Erythroblast (primary cell): Measurements from ENCODE around the gene RPL3.

Experiments
- GATA1 ChIP-seq: IDR thresholded peaks from 2 replicates; pipeline ENCODE4 v1.6.1; 2011; ENCODE audit warnings: low read depth, mild to moderate bottlenecking, control low read depth, low read length, moderate library complexity
- POLR2A ChIP-seq: IDR thresholded peaks from 2 replicates; pipeline ENCODE4 v1.6.1; 2011; ENCODE audit warnings: mild to moderate bottlenecking, low read length

GRCh38 chr22:39301108-39301507, 18.3 kb downstream of the RPL3 start:
- TF ChIP-seq POLR2A (no peak), GATA1 (no peak)
